NB4 (cell line): ENCODE measurements around the gene SPATA31C1.

Experiments
- POLR2A ChIP-seq: IDR thresholded peaks from 2 replicates; pipeline ENCODE4 v1.6.1; 2011; ENCODE audit warnings: mild to moderate bottlenecking; ENCODE audit not compliant: insufficient read length; ENCODE audit errors: extremely low read depth
- TF ChIP-seq, protein P1 (sequence below): IDR thresholded peaks from one replicate; pipeline ENCODE4 v1.5.1; 2012; ENCODE audit warnings: low read depth, low read length
- TF ChIP-seq, protein P2 (sequence below): IDR thresholded peaks from 2 replicates; pipeline ENCODE4 v1.6.1; 2011; ENCODE audit warnings: low read depth, low read length

DNA sequence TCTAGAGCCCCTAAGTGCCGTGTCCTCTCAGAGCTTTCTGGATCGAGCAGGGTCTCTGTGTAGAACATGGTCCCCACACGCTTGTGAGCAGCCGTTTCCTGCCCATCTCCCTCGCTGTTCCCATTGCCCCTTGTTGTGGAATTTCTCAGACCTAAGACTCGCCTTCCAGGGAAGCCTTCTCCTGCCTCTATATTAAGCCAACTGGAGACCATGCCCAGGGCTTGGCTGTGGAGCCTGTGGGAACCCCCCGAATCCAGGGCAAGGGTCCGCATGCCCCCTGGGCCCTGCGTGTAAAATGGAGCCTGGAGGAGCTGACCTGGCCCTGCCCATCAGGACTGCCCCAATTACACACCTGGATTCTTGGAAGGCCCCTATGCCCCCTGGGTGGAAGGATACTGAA is 49.6 kb upstream of the SPATA31C1 start:
- TF ChIP-seq, protein P1, sequence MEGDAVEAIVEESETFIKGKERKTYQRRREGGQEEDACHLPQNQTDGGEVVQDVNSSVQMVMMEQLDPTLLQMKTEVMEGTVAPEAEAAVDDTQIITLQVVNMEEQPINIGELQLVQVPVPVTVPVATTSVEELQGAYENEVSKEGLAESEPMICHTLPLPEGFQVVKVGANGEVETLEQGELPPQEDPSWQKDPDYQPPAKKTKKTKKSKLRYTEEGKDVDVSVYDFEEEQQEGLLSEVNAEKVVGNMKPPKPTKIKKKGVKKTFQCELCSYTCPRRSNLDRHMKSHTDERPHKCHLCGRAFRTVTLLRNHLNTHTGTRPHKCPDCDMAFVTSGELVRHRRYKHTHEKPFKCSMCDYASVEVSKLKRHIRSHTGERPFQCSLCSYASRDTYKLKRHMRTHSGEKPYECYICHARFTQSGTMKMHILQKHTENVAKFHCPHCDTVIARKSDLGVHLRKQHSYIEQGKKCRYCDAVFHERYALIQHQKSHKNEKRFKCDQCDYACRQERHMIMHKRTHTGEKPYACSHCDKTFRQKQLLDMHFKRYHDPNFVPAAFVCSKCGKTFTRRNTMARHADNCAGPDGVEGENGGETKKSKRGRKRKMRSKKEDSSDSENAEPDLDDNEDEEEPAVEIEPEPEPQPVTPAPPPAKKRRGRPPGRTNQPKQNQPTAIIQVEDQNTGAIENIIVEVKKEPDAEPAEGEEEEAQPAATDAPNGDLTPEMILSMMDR = no peak
- no peak for TF ChIP-seq POLR2A
- TF ChIP-seq, protein P2, sequence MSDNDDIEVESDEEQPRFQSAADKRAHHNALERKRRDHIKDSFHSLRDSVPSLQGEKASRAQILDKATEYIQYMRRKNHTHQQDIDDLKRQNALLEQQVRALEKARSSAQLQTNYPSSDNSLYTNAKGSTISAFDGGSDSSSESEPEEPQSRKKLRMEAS = no peak
